Heart left ventricle (tissue), 13 donors: ENCODE data around the gene KCNMA1.

ENCODE experiments used
- CTCF ChIP-seq, 12 donors: fragments of 200-600 bp; sonication (generic) in 4 of 12; IDR thresholded peaks; one replicate each; pipeline versions ENCODE4 v1.5.0 to v1.8.0; 2018 to 2022; ENCODE audit warnings: antibody characterized with exemption in 12 of 12, mild to moderate bottlenecking in 5 of 12
- POLR2A ChIP-seq, 2 donors: fragments of 450-650 bp; IDR thresholded peaks; one replicate each; pipeline ENCODE4 v1.6.1; 2017; ENCODE audit warnings: antibody characterized with exemption in 2 of 2, mild to moderate bottlenecking in 2 of 2, moderate library complexity in 2 of 2
- donor health status: ischemic (EF 13 %, LVEDD 7.1; RV severe dilation, severe dysfunction).
- donor health status: DM: no; HTN: yes; CAD: no.
- donor health status: DM: no; HTN: no; CAD: no.
- donor health status: ischemic (EF 25% LVEDD 6.9; RV normal size, moderate dysfunction).
- donor health status: ischemic (EF 25% LVEDD 5.7; RV mildly dilated, moderate dysfunction).
- donor health status: ischemic (EF 35%, LVEDD 5.7; RV mildly dilated, moderate dysfunction).
- donor health status: nonischemic (EF 11% LVEDD 7.7; RV severe dilation, severe dysfunction).
- donor health status: DM: yes; HTN: yes; CAD: no.
- donor health status: PGD.
- donor health status: ischemic (EF 29% LVEDD 5.4; RV normal size, mild dysfunction).
- donor health status: nonischemic (EF 23%, LVEDD 6.1; RV moderate dilation, normal function).

GRCh38 chr10:77611670-77612069 lies 25.9 kb downstream of the KCNMA1 start:
- TF ChIP-seq CTCF (IDR thresholded peaks at IDR 0.05) (no peak), POLR2A (IDR thresholded peaks at IDR 0.05) (no peak)
